Activated gamma-delta T cell treated with anti-CD3 and anti-CD28 coated beads, Interleukin-2, amount 50 U/mL, for 16 hours (primary cell): ENCODE data around the gene MARCO.

Experiments
- DNase-seq: peaks from one replicate; pipeline ENCODE4 v3.0.0-alpha.2; 2020; ENCODE audit warnings: low read depth

Gene MARCO

DNA sequence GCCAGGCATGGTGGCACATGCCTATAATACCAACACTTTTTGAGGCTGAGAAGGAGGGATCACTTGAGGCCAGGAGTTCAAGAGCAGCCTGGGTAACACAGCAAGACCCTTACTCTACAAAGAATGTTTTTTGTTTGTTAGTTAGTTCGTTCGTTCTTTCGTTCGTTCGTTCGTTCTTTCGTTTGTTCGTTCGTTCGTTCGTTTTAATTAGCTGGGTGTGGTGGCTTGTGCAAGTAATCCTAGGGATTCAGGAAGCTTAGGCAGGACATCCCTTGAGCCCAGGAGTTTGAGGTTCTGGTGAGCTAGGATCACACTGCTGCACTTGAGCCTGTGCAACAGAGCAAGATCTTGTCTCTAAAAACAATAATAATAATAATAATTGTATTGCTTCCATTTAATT, 98.7 kb downstream of the MARCO start:
- DNase-seq = no peak
